Natural killer cell (primary cell): ENCODE results near the gene RALA. TPM values are rescaled to one million over a fixed set of nuclear protein-coding genes. Genes with fewer than 3 reads are reported as not detected.

Experiments used
- ATAC-seq, 3 donors: fragments of 150-1000 bp in 2 of 3; fragments of 200-7000 bp in 1 of 3; cut with Tn5 transposase; 1 replicate in 1 of 3; 2 replicates in 2 of 3; pipeline ENCODE4 v1.10.0; 2021; ENCODE audit warnings: mild to moderate bottlenecking in 2 of 3, moderate library complexity in 2 of 3
- DNase-seq, 2 donors: peaks; one replicate each; pipeline versions ENCODE4 v3.0.0 to v3.0.0-alpha.2; 2013 to 2021; ENCODE audit warnings: mixed read lengths in 1 of 2
- H3K27ac ChIP-seq: one replicate; pipeline ENCODE4 v1.5.1; 2013; ENCODE audit warnings: mild to moderate bottlenecking, low read length
- H3K27me3 ChIP-seq: one replicate; pipeline ENCODE4 v1.6.1; 2013; ENCODE audit warnings: low read length; ENCODE audit not compliant: control insufficient read depth, insufficient read depth
- H3K36me3 ChIP-seq: one replicate; pipeline ENCODE4 v1.6.1; 2013; ENCODE audit warnings: low read length; ENCODE audit not compliant: control insufficient read depth, insufficient read depth
- H3K4me1 ChIP-seq: one replicate; pipeline ENCODE4 v1.6.1; 2013; ENCODE audit warnings: low read length; ENCODE audit not compliant: control insufficient read depth, insufficient read depth
- H3K4me3 ChIP-seq: one replicate; pipeline ENCODE4 v1.5.1; 2013; ENCODE audit warnings: low read length
- H3K9me3 ChIP-seq: one replicate; pipeline ENCODE4 v1.6.1; 2013; ENCODE audit warnings: low read length; ENCODE audit not compliant: control insufficient read depth, insufficient read depth
- H3K27ac Mint-ChIP-seq, 2 donors: one replicate each; pipeline ENCODE4 v1.8.0; 2022; ENCODE audit warnings: mild to moderate bottlenecking in 2 of 2, mixed read lengths in 2 of 2, moderate library complexity in 1 of 2
- H3K27me3 Mint-ChIP-seq, 2 donors: one replicate each; pipeline ENCODE4 v1.8.0; 2022; ENCODE audit warnings: low read depth in 2 of 2, mixed read lengths in 2 of 2
- H3K36me3 Mint-ChIP-seq: one replicate; pipeline ENCODE4 v1.8.0; 2022; ENCODE audit warnings: mixed read lengths
- H3K4me1 Mint-ChIP-seq, 2 donors: one replicate each; pipeline ENCODE4 v1.8.0; 2022; ENCODE audit warnings: mixed read lengths in 2 of 2
- H3K4me3 Mint-ChIP-seq: one replicate; pipeline ENCODE4 v1.8.0; 2022; ENCODE audit warnings: mild to moderate bottlenecking, moderate library complexity, mixed read lengths
- H3K9me3 Mint-ChIP-seq, 2 donors: one replicate each; pipeline ENCODE4 v1.8.0; 2022; ENCODE audit warnings: mixed read lengths in 2 of 2
- WGBS: methylation state at CpG from one replicate; pipeline ENCODE4 v1.1.7; 2013; ENCODE audit warnings: missing lambda C conversion rate; ENCODE audit not compliant: insufficient coverage; 5-methylcytosine and 5-hydroxymethylcytosine counted together
- intact Hi-C: fragments of 100-400 bp; cut with micrococcal nuclease; formaldehyde crosslinking; loops from one replicate; pipeline ENCODE4 v1.14.2; 2022
- total RNA-seq, 4 donors: library from RNA; stranded (reverse); fragments of 120-200 nt in 1 of 4; gene quantifications; one replicate each; pipeline versions ENCODE4 v1.2.3 to v1.2.4, GENCODE V29; 2013 to 2022
- TF ChIP-seq, protein P1 (sequence below): fragments of 200-600 bp; IDR thresholded peaks from one replicate; pipeline ENCODE4 v1.8.0; 2022; ENCODE audit warnings: antibody characterized with exemption

Gene RALA
- total RNA-seq, 3 donors from 2014 or later (not counting 1 experiment from before 2014, with no cell fraction given): 10.2 to 22.0 (median 16.8) TPM

- no peaks in the 10 kb centered on the region for H3K9me3 ChIP-seq
- Mint-ChIP-seq H3K36me3 (no peaks in the 10 kb centered on the region), H3K4me3 (no peak overlapping the region), H3K4me1 (peaks cover 5 to 6% of the 10 kb centered on the region in 2 donors), H3K9me3 (no peaks in the 10 kb centered on the region), H3K27ac (no peak overlapping the region), H3K27me3 (peaks cover 32 to 58% of the 10 kb centered on the region in 2 donors)
- no peaks in the 10 kb centered on the region for H3K36me3 ChIP-seq
- H3K27me3 ChIP-seq: peaks cover 12% of the 10 kb centered on the region
- intact Hi-C loops: no loop called here
- no peak for ATAC-seq
- no peak overlapping the region for H3K27ac ChIP-seq
- TF ChIP-seq, protein P1, sequence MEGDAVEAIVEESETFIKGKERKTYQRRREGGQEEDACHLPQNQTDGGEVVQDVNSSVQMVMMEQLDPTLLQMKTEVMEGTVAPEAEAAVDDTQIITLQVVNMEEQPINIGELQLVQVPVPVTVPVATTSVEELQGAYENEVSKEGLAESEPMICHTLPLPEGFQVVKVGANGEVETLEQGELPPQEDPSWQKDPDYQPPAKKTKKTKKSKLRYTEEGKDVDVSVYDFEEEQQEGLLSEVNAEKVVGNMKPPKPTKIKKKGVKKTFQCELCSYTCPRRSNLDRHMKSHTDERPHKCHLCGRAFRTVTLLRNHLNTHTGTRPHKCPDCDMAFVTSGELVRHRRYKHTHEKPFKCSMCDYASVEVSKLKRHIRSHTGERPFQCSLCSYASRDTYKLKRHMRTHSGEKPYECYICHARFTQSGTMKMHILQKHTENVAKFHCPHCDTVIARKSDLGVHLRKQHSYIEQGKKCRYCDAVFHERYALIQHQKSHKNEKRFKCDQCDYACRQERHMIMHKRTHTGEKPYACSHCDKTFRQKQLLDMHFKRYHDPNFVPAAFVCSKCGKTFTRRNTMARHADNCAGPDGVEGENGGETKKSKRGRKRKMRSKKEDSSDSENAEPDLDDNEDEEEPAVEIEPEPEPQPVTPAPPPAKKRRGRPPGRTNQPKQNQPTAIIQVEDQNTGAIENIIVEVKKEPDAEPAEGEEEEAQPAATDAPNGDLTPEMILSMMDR: no peak
- DNase-seq: no peak
- H3K4me3 ChIP-seq: no peak overlapping the region
- H3K4me1 ChIP-seq: peaks cover 3% of the 10 kb centered on the region
- 100% methylated on average over 1 of the region's 2 CpGs for WGBS
These were observed 17.0 kb upstream of the RALA start for GRCh38 chr7:39606352-39606751.

DNA sequence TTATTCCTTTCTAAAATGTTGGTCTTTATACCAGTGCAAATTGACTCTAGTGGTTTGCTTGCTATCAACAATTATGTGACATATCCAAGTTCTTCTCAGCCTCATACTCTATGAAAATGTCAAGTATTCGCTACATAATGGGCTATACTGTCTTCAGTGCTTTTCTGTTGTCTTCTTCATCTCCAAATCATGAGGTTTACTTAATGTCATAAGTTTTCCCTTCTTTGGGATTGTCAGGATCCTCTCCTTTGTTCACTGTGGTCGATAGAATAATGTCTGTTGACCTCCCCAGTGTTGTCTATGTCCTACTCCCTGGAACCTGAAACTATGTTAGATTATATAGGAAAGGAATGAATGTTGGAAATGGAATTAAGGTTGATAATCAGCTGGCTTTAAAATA is 16.4 kb upstream of the RALA start:
- 100% methylated on average over 1 of the region's 2 CpGs for WGBS

GRCh38 chr7:39607865-39608264 is 15.5 kb upstream of the RALA start:
- Histone ChIP-seq H3K9me3 (no peaks in the 10 kb centered on the region), H3K27me3 (peaks cover 13% of the 10 kb centered on the region), H3K4me3 (no peak overlapping the region), H3K36me3 (no peaks in the 10 kb centered on the region), H3K27ac (no peak overlapping the region), H3K4me1 (peaks cover 3% of the 10 kb centered on the region)
- ATAC-seq (no peak), DNase-seq (no peak)
- 93% methylated on average over 2 of the region's 2 CpGs for WGBS
- no peak overlapping the region for H3K27ac Mint-ChIP-seq
- peaks cover 36 to 68% of the 10 kb centered on the region in 2 donors for H3K27me3 Mint-ChIP-seq
- H3K36me3 Mint-ChIP-seq: no peaks in the 10 kb centered on the region
- peaks cover 5 to 6% of the 10 kb centered on the region in 2 donors for H3K4me1 Mint-ChIP-seq
- no peaks in the 10 kb centered on the region for H3K9me3 Mint-ChIP-seq
- intact Hi-C loops: no loop called here
- no peak overlapping the region for H3K4me3 Mint-ChIP-seq
- TF ChIP-seq, protein P1: no peak

More for the DNA sequence above, 16.4 kb upstream of the RALA start:
- H3K9me3 ChIP-seq: no peaks in the 10 kb centered on the region
- intact Hi-C loops: no loop called here
- H3K4me3 ChIP-seq: no peak overlapping the region
- ATAC-seq (no peak), DNase-seq (no peak)
- no peak overlapping the region for H3K27ac Mint-ChIP-seq
- H3K9me3 Mint-ChIP-seq: no peaks in the 10 kb centered on the region
- H3K27me3 ChIP-seq: peaks cover 13% of the 10 kb centered on the region
- H3K4me3 Mint-ChIP-seq: no peak overlapping the region
- peaks cover 3% of the 10 kb centered on the region for H3K4me1 ChIP-seq
- no peaks in the 10 kb centered on the region for H3K36me3 Mint-ChIP-seq
- no peak overlapping the region for H3K27ac ChIP-seq
- peaks cover 32 to 59% of the 10 kb centered on the region in 2 donors for H3K27me3 Mint-ChIP-seq
- H3K36me3 ChIP-seq: no peaks in the 10 kb centered on the region
- TF ChIP-seq, protein P1: no peak
- peaks cover 5 to 6% of the 10 kb centered on the region in 2 donors for H3K4me1 Mint-ChIP-seq

GRCh38 chr7:39608278-39608677 is 15.1 kb upstream of the RALA start:
- H3K27me3 ChIP-seq: peaks cover 13% of the 10 kb centered on the region
- TF ChIP-seq, protein P1: no peak
- WGBS: 28% methylated on average over 2 of the region's 3 CpGs
- H3K9me3 ChIP-seq: no peaks in the 10 kb centered on the region
- no peaks in the 10 kb centered on the region for H3K9me3 Mint-ChIP-seq
- no peak overlapping the region for H3K4me3 ChIP-seq
- ATAC-seq (no peak), DNase-seq (no peak)
- intact Hi-C loops: no loop called here
- H3K4me3 Mint-ChIP-seq: no peak overlapping the region
- no peak overlapping the region for H3K27ac Mint-ChIP-seq
- H3K27me3 Mint-ChIP-seq: peaks cover 36 to 72% of the 10 kb centered on the region in 2 donors
- H3K27ac ChIP-seq: no peak overlapping the region
- H3K4me1 ChIP-seq: peaks cover 3% of the 10 kb centered on the region
- H3K36me3 Mint-ChIP-seq: no peaks in the 10 kb centered on the region
- no peaks in the 10 kb centered on the region for H3K36me3 ChIP-seq
- H3K4me1 Mint-ChIP-seq: peaks cover 5 to 6% of the 10 kb centered on the region in 2 donors
